IPS DF 6.9 (cell line): ENCODE results near the gene PLAAT2.
"Not testable (repeated sequence)": the region's sequence is repeated elsewhere in the genome, so short reads cannot be mapped to it uniquely, and the experiment has no call there.

Source experiments
- DNase-seq: peaks from one replicate; pipeline ENCODE4 v3.0.0-alpha.2; 2013; ENCODE audit warnings: low read depth, low spot score
- H3K27ac ChIP-seq: one replicate; pipeline ENCODE4 v1.5.1; 2013; ENCODE audit warnings: low read length, control low read depth
- H3K27me3 ChIP-seq: 2 replicates; pipeline ENCODE4 v1.6.1; 2013; ENCODE audit warnings: mild to moderate bottlenecking, low read length; ENCODE audit not compliant: control insufficient read depth, insufficient read depth
- H3K36me3 ChIP-seq: 2 replicates; pipeline ENCODE4 v1.6.1; 2013; ENCODE audit warnings: low read length; ENCODE audit not compliant: control insufficient read depth, insufficient read depth
- H3K4me1 ChIP-seq: 2 replicates; pipeline ENCODE4 v1.6.1; 2013; ENCODE audit warnings: low read length; ENCODE audit not compliant: control insufficient read depth, insufficient read depth
- H3K4me3 ChIP-seq: 2 replicates; pipeline ENCODE4 v1.5.1; 2013; ENCODE audit warnings: mild to moderate bottlenecking, low read length
- H3K9me3 ChIP-seq: 2 replicates; pipeline ENCODE4 v1.6.1; 2013; ENCODE audit warnings: low read length, inconsistent platforms; ENCODE audit not compliant: control insufficient read depth, insufficient read depth
- whole genome bisulfite sequencing: extraction: QIAGEN DNeasy Blood & Tissue Kit; methylation state at CpG from one replicate; pipeline ENCODE4 v1.1.7; 2013; ENCODE audit warnings: mixed read lengths, missing lambda C conversion rate; ENCODE audit not compliant: insufficient read length, insufficient coverage; 5-methylcytosine and 5-hydroxymethylcytosine counted together

PLAAT2 gene

GRCh38 chr11:63558459-63559157 is 4.6 kb downstream of the PLAAT2 start:
- H3K4me3 ChIP-seq, result no peak overlapping the region
- no peaks in the 10 kb centered on the region for H3K27me3 ChIP-seq
- no peak for DNase-seq
- no peaks in the 10 kb centered on the region for H3K36me3 ChIP-seq
- H3K9me3 ChIP-seq, result no peaks in the 10 kb centered on the region
- no peak overlapping the region for H3K27ac ChIP-seq
- H3K4me1 ChIP-seq, result no peaks in the 10 kb centered on the region; the same call in none of the 2 replicates
- WGBS, result no CpG with 5 or more reads among the region's 7 CpGs

DNA sequence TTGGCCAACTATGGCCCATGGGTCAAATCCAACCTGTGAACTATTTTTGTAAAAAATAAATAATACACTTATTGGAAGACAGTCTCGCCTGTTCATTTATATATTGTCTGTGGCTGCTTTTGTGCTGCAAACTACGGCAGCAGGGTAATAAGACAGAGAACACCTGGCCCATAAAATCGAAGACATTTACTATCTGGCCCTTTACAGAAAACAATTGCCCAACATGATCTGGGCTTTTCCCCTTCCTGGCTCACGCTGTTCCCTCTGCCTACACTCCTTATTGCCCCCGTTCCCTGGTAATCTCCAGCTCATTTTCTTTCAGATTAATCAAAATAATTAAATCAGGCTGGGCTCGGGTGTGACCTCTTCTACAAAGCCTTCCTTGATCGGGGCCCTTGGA is 5.6 kb downstream of the PLAAT2 start:
- Histone ChIP-seq H3K4me1 (no peaks in the 10 kb centered on the region; the same call in none of the 2 replicates), H3K4me3 (no peak overlapping the region), H3K9me3 (no peaks in the 10 kb centered on the region), H3K36me3 (no peaks in the 10 kb centered on the region), H3K27me3 (no peaks in the 10 kb centered on the region), H3K27ac (no peak overlapping the region)
- no peak for DNase-seq
- no CpG with 5 or more reads among the region's 7 CpGs for WGBS

DNA sequence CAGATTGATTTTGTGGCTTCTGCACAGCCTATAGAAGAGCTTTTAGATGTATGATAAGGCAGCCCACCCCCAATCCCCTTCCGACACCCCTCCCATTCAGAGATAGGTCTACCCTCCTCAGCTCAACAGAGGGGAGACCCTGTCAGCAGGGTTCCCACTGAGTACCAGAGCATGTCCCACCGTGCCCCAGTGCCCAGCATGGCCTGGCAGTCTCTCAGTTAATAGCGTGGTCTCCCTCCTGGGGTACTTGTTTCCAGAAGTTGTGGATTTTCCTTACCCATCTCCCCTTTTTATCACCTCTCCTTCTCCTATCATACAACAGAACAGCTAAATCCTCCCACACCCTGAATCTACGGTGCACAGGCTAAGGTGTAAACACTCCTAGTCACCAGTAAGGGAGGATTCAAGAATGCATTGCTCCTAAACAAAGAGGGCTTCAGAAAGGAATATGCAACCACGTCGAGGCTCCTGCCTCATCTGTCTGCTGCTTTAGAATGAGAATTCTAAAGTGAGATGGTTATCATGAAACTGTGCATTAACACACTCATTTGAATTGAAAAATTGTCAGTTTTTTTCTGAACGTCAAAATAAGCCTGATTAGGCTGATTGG is 6.7 kb downstream of the PLAAT2 start:
- WGBS, result no CpG with 5 or more reads among the region's 7 CpGs
- H3K4me1 ChIP-seq, result no peaks in the 10 kb centered on the region; the same call in none of the 2 replicates
- no peak for DNase-seq
- no peaks in the 10 kb centered on the region for H3K9me3 ChIP-seq
- H3K27ac ChIP-seq, result no peak overlapping the region
- no peak overlapping the region for H3K4me3 ChIP-seq
- no peaks in the 10 kb centered on the region for H3K27me3 ChIP-seq
- H3K36me3 ChIP-seq, result no peaks in the 10 kb centered on the region

DNA sequence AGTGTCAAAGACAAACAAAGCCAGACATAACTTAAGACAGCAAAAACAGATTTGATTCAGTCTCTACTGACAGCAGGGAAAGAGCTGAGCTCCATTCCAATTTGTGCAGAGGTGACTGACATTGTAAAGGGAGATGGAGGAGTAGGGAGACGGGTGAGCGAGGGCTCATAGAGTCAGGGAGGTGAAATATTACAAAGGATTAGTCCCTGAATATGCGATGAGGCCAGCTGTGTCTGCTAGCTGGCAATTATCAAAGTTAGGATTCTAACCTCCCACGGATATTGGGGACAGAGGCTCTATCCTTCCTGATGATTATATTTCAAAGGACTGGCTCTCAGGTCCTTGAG is 8.3 kb downstream of the PLAAT2 start:
- DNase-seq, result no peak
- Histone ChIP-seq H3K36me3 (no peaks in the 10 kb centered on the region), H3K9me3 (no peaks in the 10 kb centered on the region), H3K4me1 (no peaks in the 10 kb centered on the region; the same call in none of the 2 replicates), H3K4me3 (no peak overlapping the region), H3K27me3 (no peaks in the 10 kb centered on the region), H3K27ac (no peak overlapping the region)
- no CpG with 5 or more reads among the region's 4 CpGs for WGBS

DNA sequence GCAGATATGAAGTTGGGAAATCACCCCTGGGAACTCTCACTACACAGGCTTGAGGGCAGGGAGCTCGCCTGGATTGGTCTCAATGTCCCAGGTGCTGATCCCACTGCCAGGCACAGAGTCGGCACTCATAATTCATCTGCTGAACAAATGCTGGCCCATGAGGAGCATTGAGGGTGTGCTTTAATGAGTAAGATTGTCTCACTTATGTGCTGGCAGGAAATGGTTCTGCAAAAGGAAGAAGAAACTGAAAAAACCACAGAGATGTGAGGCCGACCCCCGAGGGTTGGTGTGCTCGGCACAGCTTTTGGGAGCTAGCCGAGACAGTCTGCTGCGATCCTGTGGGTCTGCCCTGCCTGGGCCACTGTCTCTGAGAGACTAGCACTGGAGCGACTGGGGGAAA is 9.4 kb downstream of the PLAAT2 start:
- Histone ChIP-seq H3K4me1 (no peaks in the 10 kb centered on the region; the same call in none of the 2 replicates), H3K4me3 (no peak overlapping the region), H3K27ac (no peak overlapping the region), H3K36me3 (no peaks in the 10 kb centered on the region), H3K9me3 (no peaks in the 10 kb centered on the region), H3K27me3 (no peaks in the 10 kb centered on the region)
- DNase-seq, result no peak
- WGBS, result no CpG with 5 or more reads among the region's 8 CpGs

DNA sequence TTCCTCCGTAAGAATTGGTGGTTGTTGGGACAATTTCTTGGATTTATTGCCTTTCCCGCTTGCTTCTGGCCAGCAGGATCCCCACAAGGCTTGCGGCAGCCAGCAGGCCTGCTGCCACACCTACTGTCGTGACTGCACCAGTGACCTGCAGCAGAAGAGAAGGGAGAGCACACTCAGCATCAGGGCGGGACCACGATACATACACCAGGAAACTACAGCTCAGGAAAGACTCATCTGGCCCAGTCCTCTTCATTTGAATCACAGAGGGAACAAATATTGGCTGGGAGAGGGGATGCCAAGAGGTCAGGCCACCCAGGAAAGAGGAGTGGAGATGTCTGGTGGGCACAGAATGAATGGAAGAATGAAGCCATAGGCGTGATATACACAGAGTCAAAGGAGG is 10.3 kb downstream of the PLAAT2 start:
- Histone ChIP-seq H3K9me3 (no peaks in the 10 kb centered on the region), H3K27ac (no peak overlapping the region), H3K4me3 (no peak overlapping the region), H3K4me1 (no peaks in the 10 kb centered on the region; the same call in 1 of the 2 replicates), H3K36me3 (no peaks in the 10 kb centered on the region), H3K27me3 (no peaks in the 10 kb centered on the region)
- whole genome bisulfite sequencing, result no CpG with 5 or more reads among the region's 7 CpGs
- no peak for DNase-seq

DNA sequence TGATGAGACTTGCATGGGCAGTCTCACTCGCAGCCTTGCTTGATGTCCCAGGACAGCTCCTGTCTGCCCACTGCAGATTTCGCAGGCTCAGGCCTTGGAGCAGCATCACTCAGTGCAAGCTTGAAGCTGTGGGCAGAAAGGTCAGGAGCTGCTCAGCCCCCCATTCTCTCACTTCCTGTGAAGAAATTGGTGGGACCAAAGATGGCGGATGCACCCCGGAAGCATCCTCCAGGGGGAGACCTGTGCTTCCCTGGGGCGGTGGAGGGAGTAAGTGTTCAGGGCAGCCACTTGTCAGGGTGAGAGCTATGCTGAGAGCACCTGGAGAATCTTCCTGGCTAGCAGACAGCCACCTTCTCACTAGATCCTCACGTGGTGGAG is 11.3 kb downstream of the PLAAT2 start:
- no peak for DNase-seq
- Histone ChIP-seq H3K27ac (no peak overlapping the region), H3K4me1 (no peaks in the 10 kb centered on the region; the same call in 1 of the 2 replicates), H3K27me3 (no peaks in the 10 kb centered on the region), H3K4me3 (no peak overlapping the region), H3K36me3 (no peaks in the 10 kb centered on the region), H3K9me3 (no peaks in the 10 kb centered on the region)
- no CpG with 5 or more reads among the region's 6 CpGs for WGBS

DNA sequence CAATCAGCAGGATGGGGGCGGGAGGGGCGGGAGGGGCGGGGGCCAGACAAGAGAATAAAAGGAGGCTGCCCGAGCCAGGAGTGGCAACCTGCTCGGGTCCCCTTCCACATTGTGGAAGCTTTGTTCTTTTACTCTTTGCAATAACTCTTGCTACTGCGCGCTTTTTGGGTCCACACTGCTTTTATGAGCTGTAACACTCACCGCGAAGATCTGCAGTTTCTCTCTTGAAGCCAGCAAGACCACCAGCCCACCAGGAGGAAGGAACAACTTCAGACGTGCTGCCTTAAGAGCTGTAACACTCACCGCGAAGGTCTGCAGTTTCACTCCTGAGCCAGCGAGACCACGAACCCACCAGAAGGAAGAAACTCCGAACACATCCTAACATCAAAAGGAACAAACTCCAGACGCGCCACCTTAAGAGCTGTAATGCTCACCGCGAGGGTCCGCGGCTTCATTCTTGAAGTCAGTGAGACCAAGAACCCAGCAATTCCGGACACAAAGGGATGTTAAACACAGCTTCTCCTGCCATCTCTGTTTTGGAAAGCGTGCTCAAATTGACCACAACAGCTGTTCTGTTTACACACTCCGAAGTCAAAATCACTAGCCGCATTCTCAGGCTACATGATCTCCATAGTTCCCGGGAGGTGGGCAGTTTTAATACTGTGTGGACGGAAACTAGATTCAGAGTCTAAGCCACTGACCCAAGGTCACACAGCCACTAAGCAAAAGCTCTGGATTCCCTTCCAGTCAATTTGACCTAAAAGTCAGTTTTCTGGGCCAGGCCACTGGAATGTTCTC is 11.9 kb downstream of the PLAAT2 start:
- no peaks in the 10 kb centered on the region for H3K36me3 ChIP-seq
- H3K27ac ChIP-seq, result no peak overlapping the region
- no peaks in the 10 kb centered on the region for H3K27me3 ChIP-seq
- DNase-seq, result no peak
- no peaks in the 10 kb centered on the region for H3K9me3 ChIP-seq
- no CpG with 5 or more reads among the region's 27 CpGs for WGBS
- no peaks in the 10 kb centered on the region; the same call in 1 of the 2 replicates for H3K4me1 ChIP-seq
- no peak overlapping the region for H3K4me3 ChIP-seq

- H3K27ac ChIP-seq, H3K4me1 ChIP-seq, H3K36me3 ChIP-seq, H3K9me3 ChIP-seq, H3K27me3 ChIP-seq, H3K4me3 ChIP-seq, DNase-seq: not testable (repeated sequence)
- no CpG with 5 or more reads among the region's 31 CpGs for WGBS
These were observed 13.0 kb downstream of the PLAAT2 start for GRCh38 chr11:63550156-63550700.

DNA sequence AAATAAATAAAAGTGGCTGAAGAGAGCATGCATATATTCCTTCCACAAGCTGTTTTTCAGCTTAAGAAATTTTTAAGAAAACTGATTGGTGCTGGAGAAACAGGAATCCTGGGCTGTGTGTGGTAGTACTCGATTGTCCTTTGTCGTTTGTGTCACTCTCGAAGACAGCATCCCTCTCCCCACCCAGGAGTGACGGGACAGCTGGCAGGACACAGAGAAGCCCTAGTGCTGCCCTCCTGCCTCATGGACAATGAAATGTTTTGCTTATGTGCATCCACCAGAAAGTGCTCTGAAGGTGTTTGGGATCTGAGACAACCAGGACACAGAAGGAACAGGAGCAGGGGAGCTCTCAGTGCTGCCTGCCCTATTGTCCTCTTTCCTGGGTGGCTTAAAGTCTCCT is 13.8 kb downstream of the PLAAT2 start:
- no CpG with 5 or more reads among the region's 4 CpGs for WGBS
- H3K4me1 ChIP-seq, result no peaks in the 10 kb centered on the region
- no peaks in the 10 kb centered on the region for H3K27me3 ChIP-seq
- no peak overlapping the region for H3K4me3 ChIP-seq
- no peaks in the 10 kb centered on the region for H3K9me3 ChIP-seq
- DNase-seq, result no peak
- no peak overlapping the region for H3K27ac ChIP-seq
- H3K36me3 ChIP-seq, result no peaks in the 10 kb centered on the region
